H1 (cell line): ENCODE results near the gene METTL9. TPM values are rescaled to one million over a fixed set of nuclear protein-coding genes. Genes with fewer than 3 reads are reported as not detected.
A peak's percentile ranks its signal among the peaks of the same experiment; 100 is the strongest.

ENCODE experiments used
- CTCF ChIA-PET: fragments of 300-600 bp; sonication (Branson Sonifier 250); formaldehyde crosslinking; loops from one replicate; lab custom pipeline; 2021; ENCODE audit not compliant: partially characterized antibody; lab: Charles Lee
- POLR2A ChIA-PET: fragments of 300-600 bp; sonication (Branson Sonifier 250); formaldehyde crosslinking; loops from one replicate; lab custom pipeline; 2021; ENCODE audit warnings: inconsistent platforms; ENCODE audit not compliant: partially characterized antibody; lab: Charles Lee
- DNase-seq, 2 experiments: peaks; one replicate each; pipeline versions ENCODE4 v3.0.0 to v3.0.0-alpha.2; 2010 to 2022; ENCODE audit warnings: low spot score in 2 of 2, low read depth in 1 of 2, mixed read lengths in 1 of 2
- FAIRE-seq: peaks from 2 replicates; lab custom pipeline; 2011; peaks lifted over from hg19 to GRCh38; lab: Jason Lieb, UNC
- H2AFZ ChIP-seq: 2 replicates; pipeline ENCODE4 v1.8.1; 2012; ENCODE audit warnings: low read length, inconsistent platforms
- H2AK5ac ChIP-seq: 2 replicates; pipeline ENCODE4 v1.6.1; 2013; ENCODE audit warnings: low read depth, low read length
- H2BK120ac ChIP-seq: replicated peaks from 2 replicates; pipeline ENCODE3; 2013; ENCODE audit warnings: low read depth, low read length, inconsistent platforms
- H2BK12ac ChIP-seq: 2 replicates; pipeline ENCODE4 v1.6.1; 2013; ENCODE audit warnings: low read depth, low read length
- H2BK15ac ChIP-seq: 2 replicates; pipeline ENCODE4 v1.6.1; 2013; ENCODE audit warnings: low read length
- H2BK20ac ChIP-seq: 2 replicates; pipeline ENCODE4 v1.6.1; 2013; ENCODE audit warnings: low read length
- H2BK5ac ChIP-seq: 2 replicates; pipeline ENCODE4 v1.6.1; 2013; ENCODE audit warnings: low read depth, low read length
- H3K14ac ChIP-seq: 2 replicates; pipeline ENCODE4 v1.6.1; 2013; ENCODE audit warnings: inconsistent platforms; ENCODE audit not compliant: insufficient read length
- H3K18ac ChIP-seq: 2 replicates; pipeline ENCODE4 v1.6.1; 2013; ENCODE audit warnings: low read length; ENCODE audit errors: extremely low read depth
- H3K23ac ChIP-seq: 2 replicates; pipeline ENCODE4 v1.6.1; 2013; ENCODE audit warnings: inconsistent platforms; ENCODE audit not compliant: insufficient read length
- H3K23me2 ChIP-seq: 2 replicates; pipeline ENCODE4 v1.6.1; 2013; ENCODE audit warnings: low read depth, low read length
- H3K27ac ChIP-seq: 2 replicates; pipeline ENCODE4 v1.6.1; 2011; ENCODE audit warnings: low read depth, low read length, inconsistent platforms
- H3K27me3 ChIP-seq, 4 experiments: replicated peaks in 1 of 4; 1 replicate in 1 of 4; 2 replicates in 3 of 4; pipeline versions ENCODE4 v1.6.1 to v1.8.1; 2011 to 2013; ENCODE audit warnings: low read length in 3 of 4, mild to moderate bottlenecking in 3 of 4, inconsistent platforms in 2 of 4, mixed read lengths in 2 of 4, moderate library complexity in 1 of 4; ENCODE audit not compliant: control insufficient read depth in 3 of 4, insufficient read depth in 3 of 4; ENCODE audit errors: extremely low read depth in 1 of 4
- H3K36me3 ChIP-seq, 4 experiments: 2 replicates each; pipeline versions ENCODE4 v1.6.1 to v1.8.1; 2011 to 2013; ENCODE audit warnings: mild to moderate bottlenecking in 4 of 4, low read length in 3 of 4, moderate library complexity in 2 of 4, control low read depth in 1 of 4, inconsistent platforms in 1 of 4; ENCODE audit not compliant: insufficient read depth in 4 of 4, control insufficient read depth in 2 of 4
- H3K4ac ChIP-seq: replicated peaks from 2 replicates; pipeline ENCODE3; 2013; ENCODE audit warnings: low read length, low read depth, mixed read lengths, inconsistent platforms; ENCODE audit not compliant: insufficient read length
- H3K4me1 ChIP-seq, 4 experiments: replicated peaks in 1 of 4; 1 replicate in 1 of 4; 2 replicates in 3 of 4; pipeline versions ENCODE4 v1.6.1 to v1.8.1; 2011 to 2013; ENCODE audit warnings: low read length in 3 of 4, inconsistent platforms in 2 of 4, mixed read lengths in 1 of 4; ENCODE audit not compliant: insufficient read depth in 4 of 4, control insufficient read depth in 3 of 4
- H3K4me2 ChIP-seq, 2 experiments: 2 replicates each; pipeline versions ENCODE4 v1.6.1 to v1.8.1; 2011 to 2013; ENCODE audit warnings: low read depth in 2 of 2, low read length in 2 of 2, control low read depth in 1 of 2, inconsistent platforms in 1 of 2, mild to moderate bottlenecking in 1 of 2; ENCODE audit not compliant: insufficient read depth in 1 of 2
- H3K4me3 ChIP-seq, 4 experiments: fragments of 200-600, 300-600 bp in 1 of 4; sonication (generic), shearing (Covaris generic), sonication (Bioruptor Twin) in 1 of 4; 2 replicates each; pipeline versions ENCODE4 v1.5.1 to v1.8.1; 2011 to 2016; ENCODE audit warnings: low read length in 4 of 4, low read depth in 3 of 4, control low read depth in 2 of 4, inconsistent platforms in 2 of 4, mild to moderate bottlenecking in 2 of 4, mixed read lengths in 1 of 4, moderate library complexity in 1 of 4; ENCODE audit not compliant: insufficient read depth in 2 of 4; ENCODE audit errors: extremely low read depth in 1 of 4
- H3K56ac ChIP-seq: replicated peaks from 2 replicates; pipeline ENCODE3; 2013; ENCODE audit warnings: low read depth, mild to moderate bottlenecking, mixed read lengths, low read length, inconsistent platforms; ENCODE audit not compliant: insufficient read length
- H3K79me1 ChIP-seq: 2 replicates; pipeline ENCODE4 v1.6.1; 2013; ENCODE audit warnings: low read depth, low read length, control low read depth
- H3K79me2 ChIP-seq, 2 experiments: 2 replicates each; pipeline versions ENCODE4 v1.6.1 to v1.8.1; 2012 to 2013; ENCODE audit warnings: low read length in 2 of 2, mild to moderate bottlenecking in 2 of 2, inconsistent platforms in 1 of 2; ENCODE audit not compliant: insufficient read depth in 2 of 2, control insufficient read depth in 1 of 2
- H3K9ac ChIP-seq, 4 experiments: replicated peaks in 1 of 4; 1 replicate in 1 of 4; 2 replicates in 3 of 4; pipeline versions ENCODE4 v1.6.1 to v1.8.1; 2011 to 2013; ENCODE audit warnings: low read depth in 3 of 4, low read length in 3 of 4, control low read depth in 2 of 4, mild to moderate bottlenecking in 2 of 4, moderate library complexity in 2 of 4, inconsistent platforms in 1 of 4; ENCODE audit errors: extremely low read depth in 1 of 4
- H3K9me3 ChIP-seq, 2 experiments: 2 replicates each; pipeline versions ENCODE4 v1.6.1 to v1.8.1; 2012 to 2013; ENCODE audit warnings: mild to moderate bottlenecking in 2 of 2, moderate library complexity in 2 of 2, control low read depth in 1 of 2, inconsistent platforms in 1 of 2, low read depth in 1 of 2, low read length in 1 of 2, mixed read lengths in 1 of 2; ENCODE audit not compliant: insufficient read depth in 2 of 2
- H4K20me1 ChIP-seq, 2 experiments: replicated peaks in 1 of 2; 2 replicates each; pipeline versions ENCODE3 to v1.8.1; 2011 to 2013; ENCODE audit warnings: inconsistent platforms in 2 of 2, low read length in 2 of 2, mild to moderate bottlenecking in 1 of 2; ENCODE audit not compliant: insufficient read depth in 2 of 2, control insufficient read depth in 1 of 2
- H4K5ac ChIP-seq: 2 replicates; pipeline ENCODE4 v1.6.1; 2013; ENCODE audit warnings: low read length, low read depth, mixed read lengths, inconsistent platforms; ENCODE audit not compliant: insufficient read length
- H4K8ac ChIP-seq: 2 replicates; pipeline ENCODE4 v1.8.0; 2013; ENCODE audit warnings: mild to moderate bottlenecking, moderate library complexity, low read length, inconsistent platforms; ENCODE audit not compliant: insufficient read depth; ENCODE audit errors: extremely low read depth
- H4K91ac ChIP-seq: replicated peaks from 2 replicates; pipeline ENCODE3; 2013; ENCODE audit warnings: low read length, mixed read lengths, inconsistent platforms; ENCODE audit not compliant: insufficient read length
- CREB1 ChIP-seq: IDR thresholded peaks from 2 replicates; pipeline ENCODE4 v1.6.1; 2012; ENCODE audit warnings: inconsistent platforms
- RXRA ChIP-seq: IDR thresholded peaks from 2 replicates; pipeline ENCODE4 v1.6.1; 2011; ENCODE audit warnings: low read depth, mild to moderate bottlenecking, low read length, moderate library complexity; ENCODE audit not compliant: insufficient read depth
- SP1 ChIP-seq: IDR thresholded peaks from 2 replicates; pipeline ENCODE4 v1.6.1; 2011; ENCODE audit warnings: low read depth, low read length
- TBP ChIP-seq: IDR thresholded peaks from 2 replicates; pipeline ENCODE4 v1.6.1; 2011; ENCODE audit warnings: low read depth, low read length, improper control_type of control experiment
- WGBS, 2 experiments: shearing (Covaris generic) in 1 of 2; methylation state at CpG; one replicate each; pipeline versions ENCODE4 v1.1.6 to v1.1.7; 2013 to 2015; ENCODE audit warnings: low lambda C conversion rate in 2 of 2, mixed read lengths in 2 of 2, inconsistent platforms in 1 of 2, low coverage in 1 of 2, missing lambda C conversion rate in 1 of 2; ENCODE audit not compliant: insufficient replicate concordance in 2 of 2, insufficient coverage in 1 of 2, insufficient read length in 1 of 2; ENCODE audit errors: extremely low coverage in 1 of 2, missing lambda C conversion rate in 1 of 2; 5-methylcytosine and 5-hydroxymethylcytosine counted together
- polyA plus RNA-seq, 7 experiments: library from polyadenylated mRNA; depleted of rRNA in 3 of 7; stranded (reverse) in 5 of 7; unstranded in 2 of 7; fragments of >200 nt in 5 of 7; fragments of 200-250 nt in 2 of 7; gene quantifications; 1 replicate in 5 of 7; 2 replicates in 1 of 7; 4 replicates in 1 of 7; pipeline versions ENCODE4 v1.2.1 to v1.2.3, GENCODE V29; 2011 to 2013; ENCODE audit warnings: missing spikeins in 2 of 7, mixed read lengths in 2 of 7
- total RNA-seq: library from RNA; stranded (reverse); fragmentation: NEBNext Ultra II Directional; extraction: Animal tissue kit (Norgen Biotek cat#: 25700); gene quantifications from 2 replicates; pipeline ENCODE4 v1.2.1, GENCODE V29; 2021
- TF ChIP-seq, protein P1 (sequence below): IDR thresholded peaks from 2 replicates; pipeline ENCODE4 v1.6.1; 2012; ENCODE audit warnings: inconsistent platforms

Gene METTL9
- total and polyA plus RNA-seq, 2 of the 8 experiments (the other 6 are each of a cell fraction or from before 2014, with no cell fraction given), result 45.4 to 112 TPM

DNA sequence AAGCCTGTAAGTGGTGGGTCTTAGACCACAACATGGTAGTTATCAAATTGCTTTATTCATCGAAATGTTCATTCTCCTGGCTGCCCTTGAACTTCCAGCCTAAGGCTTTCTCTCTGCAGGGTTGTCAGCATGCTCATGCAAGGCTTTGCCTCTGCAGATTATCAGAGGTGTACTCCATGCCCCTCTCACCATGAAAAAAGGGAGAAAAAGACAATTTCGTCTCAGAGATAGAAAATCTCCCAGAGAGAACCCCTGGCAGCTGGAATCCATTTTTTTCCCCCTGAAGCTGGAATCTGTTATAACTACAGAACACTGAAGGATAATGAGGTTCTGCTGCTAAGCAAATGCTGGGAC, 33.9 kb upstream of the METTL9 start:
- H3K27ac ChIP-seq, result no peak overlapping the region
- no peak overlapping the region for H2BK12ac ChIP-seq
- H3K4ac ChIP-seq, result no peak overlapping the region
- H3K27me3 ChIP-seq, result no peaks in the 10 kb centered on the region
- H3K14ac ChIP-seq, result no peak overlapping the region
- ChIA-PET POLR2A (no interaction called here), CTCF (interaction anchor here (0.9 to 1.5 kb wide), 2 partner anchors 10 to 15 kb away, joined by 3 to 7 read pairs; no protein-coding TSS in a partner anchor)
- H3K4me1 ChIP-seq, result no peaks in the 10 kb centered on the region
- FAIRE-seq (no peak), DNase-seq (no peak)
- no peak overlapping the region for H2BK120ac ChIP-seq
- H3K4me2 ChIP-seq, result no peak overlapping the region
- no peak overlapping the region for H3K56ac ChIP-seq
- no peak overlapping the region; the same call in 1 of the 2 replicates for H2BK20ac ChIP-seq
- H3K18ac ChIP-seq, result no peak overlapping the region
- no peak overlapping the region for H4K5ac ChIP-seq
- no peak for TF ChIP-seq RXRA
- TF ChIP-seq SP1, result no peak
- TF ChIP-seq, protein P1, sequence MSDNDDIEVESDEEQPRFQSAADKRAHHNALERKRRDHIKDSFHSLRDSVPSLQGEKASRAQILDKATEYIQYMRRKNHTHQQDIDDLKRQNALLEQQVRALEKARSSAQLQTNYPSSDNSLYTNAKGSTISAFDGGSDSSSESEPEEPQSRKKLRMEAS, result no peak
- no peak for TF ChIP-seq TBP
- TF ChIP-seq CREB1, result no peak
- H3K4me3 ChIP-seq, result no peak overlapping the region
- H3K9ac ChIP-seq, result no peak overlapping the region
- no peak overlapping the region for H4K91ac ChIP-seq
- H3K9me3 ChIP-seq, result no peaks in the 10 kb centered on the region
- no peak overlapping the region for H2AK5ac ChIP-seq
- H2AFZ ChIP-seq, result peak overlapping the region; percentile 4; the same call in 1 of the 2 replicates
- H3K79me1 ChIP-seq, result no peaks in the 10 kb centered on the region
- WGBS, 2 experiments, result 78% methylated on average over 2 of the region's 2 CpGs; no CpG with 5 or more reads in 1 of the 2 experiments
- H2BK5ac ChIP-seq, result no peak overlapping the region
- no peaks in the 10 kb centered on the region for H3K79me2 ChIP-seq
- H2BK15ac ChIP-seq, result no peak overlapping the region
- H4K8ac ChIP-seq, result no peak overlapping the region
- H3K23ac ChIP-seq, result no peak overlapping the region
- H3K23me2 ChIP-seq, result no peaks in the 10 kb centered on the region
- no peaks in the 10 kb centered on the region for H4K20me1 ChIP-seq
- H3K36me3 ChIP-seq, result no peaks in the 10 kb centered on the region
